ENCODE results near the gene PAPPA2.

PAPPA2 gene

GRCh38 chr1:176601348-176601747, 138.4 kb downstream of the PAPPA2 start:
- H3K36me3 ChIP-seq (ENCODE audit: control insufficient read depth in 2 of 2, insufficient read depth in 2 of 2, low read length in 2 of 2) = no peaks in the 10 kb centered on the region
- peaks cover 0 to 3% of the 10 kb centered on the region in 2 donors for H3K27me3 ChIP-seq (ENCODE audit: control insufficient read depth in 2 of 2, insufficient read depth in 2 of 2, low read length in 2 of 2)
- H3K4me3 ChIP-seq (ENCODE audit: low read length in 2 of 2) = no peak overlapping the region
- no peaks in the 10 kb centered on the region for H3K9me3 ChIP-seq (ENCODE audit: control insufficient read depth in 2 of 2, low read length in 2 of 2)
- no peaks in the 10 kb centered on the region for H3K4me1 ChIP-seq (ENCODE audit: control insufficient read depth in 2 of 2, insufficient read depth in 2 of 2, low read length in 2 of 2)
- H3K27ac ChIP-seq (ENCODE audit: low read depth in 2 of 2, low read length in 2 of 2) = no peak overlapping the region
- no peak overlapping the region for H3K9ac ChIP-seq (ENCODE audit: low read depth in 1 of 2, low read length in 2 of 2)

DNA sequence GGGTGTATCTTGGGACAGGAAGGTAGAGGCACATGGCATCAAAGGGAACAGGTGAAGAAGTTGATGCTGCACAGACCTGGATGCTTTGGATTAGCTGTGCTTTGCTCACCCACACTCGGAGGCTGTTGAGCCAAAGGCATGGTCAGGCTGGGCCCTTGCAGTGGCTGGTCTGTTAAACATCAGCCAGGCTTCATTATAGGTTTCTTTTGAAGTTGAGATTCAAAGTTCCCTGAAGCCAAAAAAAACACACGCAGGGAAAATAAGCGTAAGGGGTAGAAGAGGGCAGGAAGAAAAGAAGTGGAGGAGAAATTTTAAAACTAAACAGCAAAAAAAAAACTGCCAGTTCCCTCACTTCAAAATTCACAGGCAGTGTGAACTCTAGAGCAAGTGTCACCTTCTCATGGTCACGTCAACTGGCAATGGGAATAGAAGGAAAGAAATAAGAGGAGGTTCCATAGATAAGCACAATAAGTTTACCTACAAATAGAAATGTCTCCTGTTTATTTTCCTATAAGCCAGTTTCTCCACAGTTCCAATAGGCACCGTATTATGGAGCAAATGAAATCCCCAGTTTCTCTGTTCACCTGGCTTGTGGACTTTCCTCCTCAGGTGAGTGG, 139.5 kb downstream of the PAPPA2 start:
- Histone ChIP-seq H3K27me3 (ENCODE audit: control insufficient read depth in 2 of 2, insufficient read depth in 2 of 2, low read length in 2 of 2) (peaks cover 0 to 3% of the 10 kb centered on the region in 2 donors), H3K36me3 (ENCODE audit: control insufficient read depth in 2 of 2, insufficient read depth in 2 of 2, low read length in 2 of 2) (no peaks in the 10 kb centered on the region), H3K9ac (ENCODE audit: low read depth in 1 of 2, low read length in 2 of 2) (no peak overlapping the region), H3K9me3 (ENCODE audit: control insufficient read depth in 2 of 2, low read length in 2 of 2) (no peaks in the 10 kb centered on the region), H3K4me3 (ENCODE audit: low read length in 2 of 2) (no peak overlapping the region), H3K27ac (ENCODE audit: low read depth in 2 of 2, low read length in 2 of 2) (no peak overlapping the region), H3K4me1 (ENCODE audit: control insufficient read depth in 2 of 2, insufficient read depth in 2 of 2, low read length in 2 of 2) (no peaks in the 10 kb centered on the region)

DNA sequence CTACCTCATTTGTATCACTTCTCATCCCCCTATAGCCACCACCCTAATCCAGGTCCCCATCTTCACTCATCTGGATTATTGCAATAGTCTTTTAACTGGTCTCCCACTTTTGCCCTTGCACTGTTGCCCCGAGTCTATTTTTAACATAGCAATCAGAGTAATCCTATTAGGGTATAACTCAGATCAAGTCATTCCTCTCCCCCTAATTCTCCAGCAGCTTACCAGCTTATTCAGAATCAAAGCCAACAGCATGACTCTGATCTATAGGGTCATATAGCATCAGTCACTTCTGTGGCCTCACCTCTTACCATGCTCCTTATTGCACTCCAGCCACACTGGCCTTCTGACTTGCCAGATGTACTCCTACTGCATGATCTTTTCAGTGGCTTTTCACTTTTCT, 140.7 kb downstream of the PAPPA2 start:
- Histone ChIP-seq H3K9me3 (ENCODE audit: control insufficient read depth in 2 of 2, low read length in 2 of 2) (no peaks in the 10 kb centered on the region), H3K4me1 (ENCODE audit: control insufficient read depth in 2 of 2, insufficient read depth in 2 of 2, low read length in 2 of 2) (no peaks in the 10 kb centered on the region), H3K27me3 (ENCODE audit: control insufficient read depth in 2 of 2, insufficient read depth in 2 of 2, low read length in 2 of 2) (peaks cover 0 to 3% of the 10 kb centered on the region in 2 donors), H3K36me3 (ENCODE audit: control insufficient read depth in 2 of 2, insufficient read depth in 2 of 2, low read length in 2 of 2) (no peaks in the 10 kb centered on the region), H3K4me3 (ENCODE audit: low read length in 2 of 2) (no peak overlapping the region), H3K27ac (ENCODE audit: low read depth in 2 of 2, low read length in 2 of 2) (no peak overlapping the region), H3K9ac (ENCODE audit: low read depth in 1 of 2, low read length in 2 of 2) (no peak overlapping the region)

GRCh38 chr1:176604461-176604860, 141.5 kb downstream of the PAPPA2 start:
- H3K36me3 ChIP-seq (ENCODE audit: control insufficient read depth in 2 of 2, insufficient read depth in 2 of 2, low read length in 2 of 2) = no peaks in the 10 kb centered on the region
- H3K4me3 ChIP-seq (ENCODE audit: low read length in 2 of 2) = no peak overlapping the region
- no peak overlapping the region for H3K9ac ChIP-seq (ENCODE audit: low read depth in 1 of 2, low read length in 2 of 2)
- H3K27me3 ChIP-seq (ENCODE audit: control insufficient read depth in 2 of 2, insufficient read depth in 2 of 2, low read length in 2 of 2) = peaks cover 0 to 3% of the 10 kb centered on the region in 2 donors
- H3K27ac ChIP-seq (ENCODE audit: low read depth in 2 of 2, low read length in 2 of 2) = no peak overlapping the region
- no peaks in the 10 kb centered on the region for H3K9me3 ChIP-seq (ENCODE audit: control insufficient read depth in 2 of 2, low read length in 2 of 2)
- H3K4me1 ChIP-seq (ENCODE audit: control insufficient read depth in 2 of 2, insufficient read depth in 2 of 2, low read length in 2 of 2) = no peaks in the 10 kb centered on the region

DNA sequence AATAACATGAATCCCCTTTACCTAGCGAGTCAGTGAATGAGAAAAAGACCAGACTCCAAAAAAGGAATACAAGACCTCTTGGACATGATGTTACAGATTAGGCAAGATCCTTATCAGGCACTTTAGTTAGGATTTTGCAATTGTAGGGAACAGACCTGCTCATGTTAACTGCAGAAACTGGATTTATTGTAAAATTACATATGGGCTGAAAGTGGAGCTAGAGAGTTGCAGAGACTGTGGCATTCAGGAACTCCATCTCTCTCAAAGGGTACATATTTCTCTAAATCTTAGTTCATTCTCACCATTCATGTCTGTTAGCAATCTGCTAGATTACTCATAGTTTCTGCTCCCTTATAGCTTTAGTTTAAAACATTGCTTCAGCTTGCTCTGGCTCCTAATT, 142.2 kb downstream of the PAPPA2 start:
- Histone ChIP-seq H3K27me3 (ENCODE audit: control insufficient read depth in 2 of 2, insufficient read depth in 2 of 2, low read length in 2 of 2) (peaks cover 0 to 3% of the 10 kb centered on the region in 2 donors), H3K4me3 (ENCODE audit: low read length in 2 of 2) (no peak overlapping the region), H3K9ac (ENCODE audit: low read depth in 1 of 2, low read length in 2 of 2) (no peak overlapping the region), H3K36me3 (ENCODE audit: control insufficient read depth in 2 of 2, insufficient read depth in 2 of 2, low read length in 2 of 2) (no peaks in the 10 kb centered on the region), H3K27ac (ENCODE audit: low read depth in 2 of 2, low read length in 2 of 2) (no peak overlapping the region), H3K4me1 (ENCODE audit: control insufficient read depth in 2 of 2, insufficient read depth in 2 of 2, low read length in 2 of 2) (no peaks in the 10 kb centered on the region), H3K9me3 (ENCODE audit: control insufficient read depth in 2 of 2, low read length in 2 of 2) (no peaks in the 10 kb centered on the region)

GRCh38 chr1:176609556-176610408, 146.8 kb downstream of the PAPPA2 start:
- H3K9ac ChIP-seq (ENCODE audit: low read depth in 1 of 2, low read length in 2 of 2) = no peak overlapping the region
- H3K9me3 ChIP-seq (ENCODE audit: control insufficient read depth in 2 of 2, low read length in 2 of 2) = no peaks in the 10 kb centered on the region
- no peak overlapping the region for H3K4me3 ChIP-seq (ENCODE audit: low read length in 2 of 2)
- H3K27ac ChIP-seq (ENCODE audit: low read depth in 2 of 2, low read length in 2 of 2) = no peak overlapping the region
- no peaks in the 10 kb centered on the region for H3K36me3 ChIP-seq (ENCODE audit: control insufficient read depth in 2 of 2, insufficient read depth in 2 of 2, low read length in 2 of 2)
- H3K27me3 ChIP-seq (ENCODE audit: control insufficient read depth in 2 of 2, insufficient read depth in 2 of 2, low read length in 2 of 2) = peaks cover 0 to 3% of the 10 kb centered on the region in 2 donors
- no peaks in the 10 kb centered on the region for H3K4me1 ChIP-seq (ENCODE audit: control insufficient read depth in 2 of 2, insufficient read depth in 2 of 2, low read length in 2 of 2)

- H3K9ac ChIP-seq (ENCODE audit: low read depth in 1 of 2, low read length in 2 of 2) = no peak overlapping the region
- H3K4me1 ChIP-seq (ENCODE audit: control insufficient read depth in 2 of 2, insufficient read depth in 2 of 2, low read length in 2 of 2) = no peaks in the 10 kb centered on the region
- H3K27me3 ChIP-seq (ENCODE audit: control insufficient read depth in 2 of 2, insufficient read depth in 2 of 2, low read length in 2 of 2) = no peaks in the 10 kb centered on the region
- H3K36me3 ChIP-seq (ENCODE audit: control insufficient read depth in 2 of 2, insufficient read depth in 2 of 2, low read length in 2 of 2) = no peaks in the 10 kb centered on the region
- no peak overlapping the region for H3K4me3 ChIP-seq (ENCODE audit: low read length in 2 of 2)
- H3K9me3 ChIP-seq (ENCODE audit: control insufficient read depth in 2 of 2, low read length in 2 of 2) = no peaks in the 10 kb centered on the region
- H3K27ac ChIP-seq (ENCODE audit: low read depth in 2 of 2, low read length in 2 of 2) = no peak overlapping the region
Observed at GRCh38 chr1:176612791-176613190, 149.8 kb downstream of the PAPPA2 start.

DNA sequence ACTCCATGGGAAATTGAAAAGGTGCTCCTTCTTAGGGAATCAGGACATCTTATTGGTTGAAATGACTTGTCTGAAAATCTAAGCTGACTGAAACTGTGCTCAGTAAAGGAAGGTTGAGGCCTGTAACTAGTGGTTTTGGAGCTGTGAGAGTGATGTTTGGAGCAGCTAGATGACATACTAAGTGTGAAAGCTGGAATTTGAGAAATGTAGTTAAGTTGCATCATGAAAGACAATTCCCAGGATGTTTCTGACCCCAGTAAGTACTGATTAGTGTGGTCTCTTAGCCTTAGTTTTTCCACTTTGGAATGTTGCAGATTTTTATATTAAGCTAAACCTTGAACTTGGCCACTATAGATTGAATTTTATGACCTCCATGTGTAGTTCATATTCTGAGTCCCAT, 154.9 kb downstream of the PAPPA2 start:
- H3K9ac ChIP-seq (ENCODE audit: low read depth in 1 of 2, low read length in 2 of 2) = no peak overlapping the region
- no peak overlapping the region for H3K27ac ChIP-seq (ENCODE audit: low read depth in 2 of 2, low read length in 2 of 2)
- no peaks in the 10 kb centered on the region for H3K36me3 ChIP-seq (ENCODE audit: control insufficient read depth in 2 of 2, insufficient read depth in 2 of 2, low read length in 2 of 2)
- H3K9me3 ChIP-seq (ENCODE audit: control insufficient read depth in 2 of 2, low read length in 2 of 2) = no peaks in the 10 kb centered on the region
- no peaks in the 10 kb centered on the region for H3K4me1 ChIP-seq (ENCODE audit: control insufficient read depth in 2 of 2, insufficient read depth in 2 of 2, low read length in 2 of 2)
- H3K4me3 ChIP-seq (ENCODE audit: low read length in 2 of 2) = no peak overlapping the region
- no peaks in the 10 kb centered on the region for H3K27me3 ChIP-seq (ENCODE audit: control insufficient read depth in 2 of 2, insufficient read depth in 2 of 2, low read length in 2 of 2)

GRCh38 chr1:176619261-176619660, 156.3 kb downstream of the PAPPA2 start:
- Histone ChIP-seq H3K9ac (ENCODE audit: low read depth in 1 of 2, low read length in 2 of 2) (no peak overlapping the region), H3K4me3 (ENCODE audit: low read length in 2 of 2) (no peak overlapping the region), H3K27me3 (ENCODE audit: control insufficient read depth in 2 of 2, insufficient read depth in 2 of 2, low read length in 2 of 2) (no peaks in the 10 kb centered on the region), H3K27ac (ENCODE audit: low read depth in 2 of 2, low read length in 2 of 2) (no peak overlapping the region), H3K9me3 (ENCODE audit: control insufficient read depth in 2 of 2, low read length in 2 of 2) (no peaks in the 10 kb centered on the region), H3K4me1 (ENCODE audit: control insufficient read depth in 2 of 2, insufficient read depth in 2 of 2, low read length in 2 of 2) (no peaks in the 10 kb centered on the region), H3K36me3 (ENCODE audit: control insufficient read depth in 2 of 2, insufficient read depth in 2 of 2, low read length in 2 of 2) (no peaks in the 10 kb centered on the region)

DNA sequence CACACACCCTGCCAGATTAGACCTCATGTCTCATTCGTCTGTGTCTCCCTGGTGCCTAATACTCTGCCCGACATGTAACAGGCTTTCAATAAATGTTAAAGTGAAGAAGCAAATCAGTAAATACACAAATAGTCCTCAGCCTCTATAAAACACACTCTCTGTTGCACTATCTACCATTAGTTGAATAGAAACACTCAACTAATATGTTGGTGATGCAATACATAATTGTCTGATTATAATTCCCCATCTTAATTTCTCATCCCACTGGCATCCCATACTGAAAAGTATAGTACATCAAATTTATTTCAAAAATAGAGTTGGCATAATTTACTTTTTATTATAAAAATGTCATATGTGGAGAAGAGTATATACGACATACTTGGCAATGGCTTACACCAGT, 162.4 kb downstream of the PAPPA2 start:
- Histone ChIP-seq H3K36me3 (ENCODE audit: control insufficient read depth in 2 of 2, insufficient read depth in 2 of 2, low read length in 2 of 2) (no peaks in the 10 kb centered on the region), H3K27ac (ENCODE audit: low read depth in 2 of 2, low read length in 2 of 2) (no peak overlapping the region), H3K27me3 (ENCODE audit: control insufficient read depth in 2 of 2, insufficient read depth in 2 of 2, low read length in 2 of 2) (no peaks in the 10 kb centered on the region), H3K9me3 (ENCODE audit: control insufficient read depth in 2 of 2, low read length in 2 of 2) (no peaks in the 10 kb centered on the region), H3K4me3 (ENCODE audit: low read length in 2 of 2) (no peak overlapping the region), H3K4me1 (ENCODE audit: control insufficient read depth in 2 of 2, insufficient read depth in 2 of 2, low read length in 2 of 2) (no peaks in the 10 kb centered on the region), H3K9ac (ENCODE audit: low read depth in 1 of 2, low read length in 2 of 2) (no peak overlapping the region)
